Stimulated activated CD4-positive, alpha-beta T cell treated with anti-CD3 and anti-CD28 coated beads, Interleukin-1b, Interleukin-23, amount 100 ng/mL, for 1 hour (primary cell): ENCODE data around the gene APBA3.

ENCODE experiments used
- DNase-seq, 2 donors: peaks; one replicate each; pipeline ENCODE4 v3.0.0-alpha.2; 2020; ENCODE audit warnings: low read depth in 2 of 2

The APBA3 gene

GRCh38 chr19:3748965-3749364 is 12.5 kb downstream of the APBA3 start:
- DNase-seq: no peak

GRCh38 chr19:3746371-3747056 is 15.0 kb downstream of the APBA3 start:
- no peak for DNase-seq

- no peak for DNase-seq
Observed at GRCh38 chr19:3745363-3746045, 16.0 kb downstream of the APBA3 start.

- DNase-seq: no peak
Observed at GRCh38 chr19:3743486-3743885, 18.0 kb downstream of the APBA3 start.

GRCh38 chr19:3740431-3740830 is 21.1 kb downstream of the APBA3 start:
- no peak for DNase-seq

GRCh38 chr19:3738477-3739220 is 22.8 kb downstream of the APBA3 start:
- DNase-seq: no peak

GRCh38 chr19:3737487-3738205 is 23.8 kb downstream of the APBA3 start:
- DNase-seq: no peak

- DNase-seq: no peak
Observed at GRCh38 chr19:3736106-3736724, 25.3 kb downstream of the APBA3 start.

GRCh38 chr19:3734310-3734600 is 27.2 kb downstream of the APBA3 start:
- DNase-seq: no peak

- no peak for DNase-seq
Observed at GRCh38 chr19:3733549-3734309, 27.8 kb downstream of the APBA3 start.

- DNase-seq: no peak
Observed at GRCh38 chr19:3732108-3732507, 29.4 kb downstream of the APBA3 start.

GRCh38 chr19:3730457-3730958 is 31.0 kb downstream of the APBA3 start:
- no peak for DNase-seq

- DNase-seq: no peak
Observed at GRCh38 chr19:3725640-3726310, 35.7 kb downstream of the APBA3 start.

GRCh38 chr19:3725121-3725520 is 36.4 kb downstream of the APBA3 start:
- DNase-seq: no peak

- no peak for DNase-seq
Observed at GRCh38 chr19:3723883-3724282, 37.6 kb downstream of the APBA3 start.

GRCh38 chr19:3723110-3723488 is 38.4 kb downstream of the APBA3 start:
- no peak for DNase-seq

GRCh38 chr19:3722443-3723109 is 38.9 kb downstream of the APBA3 start:
- no peak for DNase-seq

GRCh38 chr19:3721887-3722442 is 39.5 kb downstream of the APBA3 start:
- no peak for DNase-seq

- peak; percentile 78 to 83 for DNase-seq
Observed at GRCh38 chr19:3721131-3721886, 40.2 kb downstream of the APBA3 start.
